HEK293 (cell line): Measurements from ENCODE around the gene DNAJB8.

Source experiments
- BCL11A ChIP-seq: fragments of 450-650 bp; formaldehyde crosslinking; IDR thresholded peaks from 2 replicates; pipeline ENCODE4 v1.5.1; 2016; ENCODE audit warnings: low read depth, missing biosample characterization, missing genetic modification characterization
- ELK4 ChIP-seq: IDR thresholded peaks from 2 replicates; pipeline ENCODE4 v1.6.1; 2011; ENCODE audit warnings: mild to moderate bottlenecking, low read depth, low read length, borderline replicate concordance
- HOXA7 ChIP-seq: sonication (generic); formaldehyde crosslinking; IDR thresholded peaks from 2 replicates; pipeline ENCODE4 v1.8.1; 2022; ENCODE audit warnings: missing genetic modification reagents, borderline replicate concordance
- MZF1 ChIP-seq: fragments of 450-650 bp; formaldehyde crosslinking; IDR thresholded peaks from 2 replicates; pipeline ENCODE4 v1.5.1; 2017; ENCODE audit warnings: missing biosample characterization, missing genetic modification characterization, borderline replicate concordance
- ZBTB7A ChIP-seq: fragments of 450-650 bp; formaldehyde crosslinking; IDR thresholded peaks from 2 replicates; pipeline ENCODE4 v1.5.1; 2016; ENCODE audit warnings: low read depth, missing biosample characterization, missing genetic modification characterization
- ZBTB8A ChIP-seq: fragments of 450-650 bp; formaldehyde crosslinking; IDR thresholded peaks from 2 replicates; pipeline ENCODE4 v1.5.1; 2016; ENCODE audit warnings: missing biosample characterization, missing genetic modification characterization
- ZNF202 ChIP-seq: fragments of 450-650 bp; formaldehyde crosslinking; IDR thresholded peaks from 2 replicates; pipeline ENCODE4 v1.5.1; 2016; ENCODE audit warnings: missing biosample characterization, missing genetic modification characterization, borderline replicate concordance
- ZNF660 ChIP-seq: fragments of 450-650 bp; IDR thresholded peaks from 2 replicates; pipeline ENCODE4 v1.5.1; 2018; ENCODE audit warnings: missing biosample characterization, mild to moderate bottlenecking, missing genetic modification characterization
- TF ChIP-seq, protein P1 (sequence below): fragments of 450-650 bp; formaldehyde crosslinking; IDR thresholded peaks from 2 replicates; pipeline ENCODE4 v1.5.1; 2016; ENCODE audit warnings: missing biosample characterization, missing genetic modification characterization

GRCh38 chr3:128503751-128504532 is 37.3 kb upstream of the DNAJB8 start:
- TF ChIP-seq HOXA7 = no peak
- no peak for TF ChIP-seq ELK4
- TF ChIP-seq, protein P1, sequence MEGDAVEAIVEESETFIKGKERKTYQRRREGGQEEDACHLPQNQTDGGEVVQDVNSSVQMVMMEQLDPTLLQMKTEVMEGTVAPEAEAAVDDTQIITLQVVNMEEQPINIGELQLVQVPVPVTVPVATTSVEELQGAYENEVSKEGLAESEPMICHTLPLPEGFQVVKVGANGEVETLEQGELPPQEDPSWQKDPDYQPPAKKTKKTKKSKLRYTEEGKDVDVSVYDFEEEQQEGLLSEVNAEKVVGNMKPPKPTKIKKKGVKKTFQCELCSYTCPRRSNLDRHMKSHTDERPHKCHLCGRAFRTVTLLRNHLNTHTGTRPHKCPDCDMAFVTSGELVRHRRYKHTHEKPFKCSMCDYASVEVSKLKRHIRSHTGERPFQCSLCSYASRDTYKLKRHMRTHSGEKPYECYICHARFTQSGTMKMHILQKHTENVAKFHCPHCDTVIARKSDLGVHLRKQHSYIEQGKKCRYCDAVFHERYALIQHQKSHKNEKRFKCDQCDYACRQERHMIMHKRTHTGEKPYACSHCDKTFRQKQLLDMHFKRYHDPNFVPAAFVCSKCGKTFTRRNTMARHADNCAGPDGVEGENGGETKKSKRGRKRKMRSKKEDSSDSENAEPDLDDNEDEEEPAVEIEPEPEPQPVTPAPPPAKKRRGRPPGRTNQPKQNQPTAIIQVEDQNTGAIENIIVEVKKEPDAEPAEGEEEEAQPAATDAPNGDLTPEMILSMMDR = no peak
- no peak for TF ChIP-seq ZNF202
- no peak for TF ChIP-seq MZF1 (tag by site-specific recombination)
- TF ChIP-seq BCL11A (tag by site-specific recombination) = no peak
- TF ChIP-seq ZNF660 (tag by site-specific recombination) = no peak
- no peak for TF ChIP-seq ZBTB8A (tag by site-specific recombination)
- no peak for TF ChIP-seq ZBTB7A (tag by site-specific recombination)
